Stimulated activated CD4-positive, alpha-beta T cell treated with anti-CD3 and anti-CD28 coated beads, Interleukin-1b, Interleukin-23, amount 100 ng/mL, for 4 hours (primary cell): Measurements from ENCODE around the gene PRSS12.
A peak's percentile ranks its signal among the peaks of the same experiment; 100 is the strongest.
"Not testable (repeated sequence)": the region's sequence is repeated elsewhere in the genome, so short reads cannot be mapped to it uniquely, and the experiment has no call there.

Source experiments
- DNase-seq, 2 donors: peaks; one replicate each; pipeline ENCODE4 v3.0.0-alpha.2; 2020; ENCODE audit warnings: low read depth in 2 of 2

PRSS12 gene

GRCh38 chr4:118278473-118279274, 74.1 kb downstream of the PRSS12 start:
- peak; percentile 97 to 98 for DNase-seq

GRCh38 chr4:118277243-118277642, 75.6 kb downstream of the PRSS12 start:
- DNase-seq, result no peak

GRCh38 chr4:118276580-118276979, 76.2 kb downstream of the PRSS12 start:
- no peak for DNase-seq

- no peak for DNase-seq
These were observed 79.2 kb downstream of the PRSS12 start for GRCh38 chr4:118273642-118274041.

- DNase-seq, result no peak
These were observed 81.0 kb downstream of the PRSS12 start for GRCh38 chr4:118271788-118272187.

- no peak for DNase-seq
These were observed 82.3 kb downstream of the PRSS12 start for GRCh38 chr4:118270492-118270891.

GRCh38 chr4:118268780-118269179, 84.0 kb downstream of the PRSS12 start:
- DNase-seq, result no peak

- not testable (repeated sequence) for DNase-seq
These were observed 86.7 kb downstream of the PRSS12 start for GRCh38 chr4:118266145-118266496.

GRCh38 chr4:118265312-118266144, 87.3 kb downstream of the PRSS12 start:
- DNase-seq, result peak in 1 of 2 donors; percentile 19

- no peak for DNase-seq
These were observed 88.7 kb downstream of the PRSS12 start for GRCh38 chr4:118264096-118264495.

- DNase-seq, result no peak
These were observed 92.5 kb downstream of the PRSS12 start for GRCh38 chr4:118260309-118260708.

GRCh38 chr4:118259111-118259510, 93.7 kb downstream of the PRSS12 start:
- no peak for DNase-seq

- DNase-seq, result no peak
These were observed 98.4 kb downstream of the PRSS12 start for GRCh38 chr4:118254368-118254767.

GRCh38 chr4:118249890-118250289, 102.9 kb downstream of the PRSS12 start:
- DNase-seq, result no peak

GRCh38 chr4:118237531-118237930, 115.3 kb downstream of the PRSS12 start:
- no peak for DNase-seq

- no peak for DNase-seq
These were observed 117.2 kb downstream of the PRSS12 start for GRCh38 chr4:118235566-118236120.
